Effector memory CD8-positive, alpha-beta T cell (primary cell): ENCODE measurements around the gene ZNF860.

Source experiments
- ATAC-seq: fragments of 150-1000 bp; cut with Tn5 transposase; replicated peaks from 2 replicates; pipeline ENCODE4 v1.10.0; 2021; ENCODE audit warnings: mild to moderate bottlenecking, moderate library complexity
- DNase-seq, 3 experiments: peaks; one replicate each; pipeline ENCODE4 v3.0.0; 2021
- H3K27ac Mint-ChIP-seq, 2 donors: one replicate each; pipeline ENCODE4 v1.8.0; 2022; ENCODE audit warnings: mild to moderate bottlenecking in 2 of 2, mixed read lengths in 2 of 2, moderate library complexity in 2 of 2
- H3K27me3 Mint-ChIP-seq, 2 donors: one replicate each; pipeline ENCODE4 v1.8.0; 2022; ENCODE audit warnings: mixed read lengths in 2 of 2
- H3K36me3 Mint-ChIP-seq: one replicate; pipeline ENCODE4 v1.8.0; 2022; ENCODE audit warnings: mild to moderate bottlenecking, moderate library complexity, mixed read lengths; ENCODE audit not compliant: insufficient read depth
- H3K4me1 Mint-ChIP-seq, 2 donors: one replicate each; pipeline ENCODE4 v1.8.0; 2022; ENCODE audit warnings: low read depth in 2 of 2, mixed read lengths in 2 of 2
- H3K4me3 Mint-ChIP-seq, 2 donors: one replicate each; pipeline ENCODE4 v1.8.0; 2022; ENCODE audit warnings: mild to moderate bottlenecking in 2 of 2, mixed read lengths in 2 of 2, moderate library complexity in 2 of 2
- H3K9me3 Mint-ChIP-seq, 2 donors: one replicate each; pipeline ENCODE4 v1.8.0; 2022; ENCODE audit warnings: mixed read lengths in 2 of 2

Gene ZNF860

DNA sequence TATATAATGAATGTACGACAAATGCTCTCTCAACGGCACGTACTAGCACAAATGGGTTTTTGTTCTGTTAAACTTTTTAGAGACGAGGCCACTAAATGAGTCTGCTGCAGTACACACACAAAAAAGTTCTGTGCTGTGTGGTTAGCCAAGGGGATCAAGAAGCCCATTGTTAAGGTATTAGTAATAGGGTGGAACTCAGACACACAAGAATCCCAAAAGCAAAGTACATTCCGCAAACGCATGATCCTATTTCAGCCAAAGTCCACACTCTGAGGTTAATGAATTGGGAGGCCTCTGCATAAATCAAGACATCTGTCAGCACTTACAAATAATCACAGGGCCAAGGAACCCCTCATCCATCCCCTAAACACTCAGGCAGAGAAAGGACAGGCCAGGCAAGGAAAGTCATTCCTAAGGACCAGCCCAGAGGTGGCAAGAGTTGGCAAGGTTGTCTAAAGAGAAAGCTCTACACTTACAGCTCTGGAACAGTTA lies 12.6 kb upstream of the ZNF860 start:
- H3K36me3 Mint-ChIP-seq: peaks cover 4% of the 10 kb centered on the region
- no peak overlapping the region for H3K4me3 Mint-ChIP-seq
- no peak for DNase-seq
- no peaks in the 10 kb centered on the region for H3K4me1 Mint-ChIP-seq
- H3K27me3 Mint-ChIP-seq: peaks cover 19 to 41% of the 10 kb centered on the region in 2 donors
- no peak overlapping the region for H3K27ac Mint-ChIP-seq
- no peaks in the 10 kb centered on the region for H3K9me3 Mint-ChIP-seq
- no peak for ATAC-seq

DNA sequence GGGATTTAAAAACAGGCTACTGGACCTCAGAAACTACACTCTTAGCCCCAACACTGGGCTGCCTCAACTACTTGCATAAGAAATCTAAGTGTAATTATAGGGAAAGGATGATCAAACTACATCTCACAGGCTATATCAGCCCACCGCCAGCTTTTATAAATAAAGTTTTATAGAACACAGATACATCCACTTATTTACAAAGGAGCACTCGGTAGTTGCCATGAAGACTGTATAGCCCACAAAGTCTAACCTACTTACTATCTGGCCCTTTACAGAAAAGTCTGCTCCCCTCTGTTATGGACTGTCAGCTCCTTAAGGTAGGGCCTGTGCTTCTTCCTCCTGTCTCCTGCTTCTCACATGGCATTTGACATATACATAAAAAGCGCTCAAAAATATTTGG lies 9.9 kb upstream of the ZNF860 start:
- H3K36me3 Mint-ChIP-seq: peaks cover 4% of the 10 kb centered on the region
- H3K4me3 Mint-ChIP-seq: no peak overlapping the region
- DNase-seq: no peak
- peaks cover 28 to 62% of the 10 kb centered on the region in 2 donors for H3K27me3 Mint-ChIP-seq
- H3K27ac Mint-ChIP-seq: no peak overlapping the region
- H3K9me3 Mint-ChIP-seq: no peaks in the 10 kb centered on the region
- no peak for ATAC-seq
- no peaks in the 10 kb centered on the region for H3K4me1 Mint-ChIP-seq

DNA sequence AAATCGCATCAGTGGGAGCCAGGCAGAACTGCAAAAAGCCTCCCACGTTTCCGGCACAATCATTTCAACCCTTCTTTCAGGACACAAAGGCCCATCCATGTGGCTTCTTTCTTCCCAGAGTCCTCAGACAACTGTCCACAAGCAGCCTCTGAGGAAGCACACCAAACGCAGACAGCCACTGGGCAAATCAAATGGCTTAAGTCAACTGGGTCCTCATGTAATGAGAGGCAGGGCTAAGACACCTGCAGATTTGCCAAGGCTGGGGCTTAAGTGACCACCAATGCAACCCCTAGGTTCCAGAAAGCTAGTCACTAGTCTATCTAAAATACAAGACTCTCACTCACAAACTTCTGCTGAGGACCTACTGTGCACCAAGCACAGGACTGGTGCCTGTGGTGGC lies 8.5 kb upstream of the ZNF860 start:
- H3K36me3 Mint-ChIP-seq: peaks cover 4% of the 10 kb centered on the region
- ATAC-seq (no peak), DNase-seq (no peak)
- H3K4me3 Mint-ChIP-seq: no peak overlapping the region
- no peaks in the 10 kb centered on the region for H3K9me3 Mint-ChIP-seq
- no peaks in the 10 kb centered on the region for H3K4me1 Mint-ChIP-seq
- H3K27ac Mint-ChIP-seq: no peak overlapping the region
- peaks cover 38 to 77% of the 10 kb centered on the region in 2 donors for H3K27me3 Mint-ChIP-seq

DNA sequence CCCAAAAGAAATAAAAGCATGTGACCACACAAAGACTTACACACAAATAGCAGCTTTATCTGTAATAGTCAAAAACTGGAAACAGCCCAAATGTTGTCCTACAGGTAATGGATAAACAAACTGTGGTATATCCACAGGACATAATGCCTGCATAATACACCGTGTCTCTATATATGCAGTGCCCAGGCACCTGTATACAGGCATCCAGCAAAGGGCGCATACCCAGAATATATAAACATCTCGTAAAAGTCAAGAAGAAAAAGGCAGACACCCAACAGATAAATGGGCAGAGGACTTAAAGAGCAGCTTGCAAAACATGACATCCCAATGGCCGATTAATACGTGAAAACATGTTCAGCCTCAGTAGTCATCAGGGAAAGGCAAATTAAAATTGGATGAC lies 7.7 kb upstream of the ZNF860 start:
- Mint-ChIP-seq H3K4me3 (no peak overlapping the region), H3K27me3 (peaks cover 46 to 84% of the 10 kb centered on the region in 2 donors), H3K9me3 (no peaks in the 10 kb centered on the region), H3K36me3 (peaks cover 4% of the 10 kb centered on the region), H3K4me1 (no peaks in the 10 kb centered on the region), H3K27ac (no peak overlapping the region)
- DNase-seq (no peak), ATAC-seq (no peak)

DNA sequence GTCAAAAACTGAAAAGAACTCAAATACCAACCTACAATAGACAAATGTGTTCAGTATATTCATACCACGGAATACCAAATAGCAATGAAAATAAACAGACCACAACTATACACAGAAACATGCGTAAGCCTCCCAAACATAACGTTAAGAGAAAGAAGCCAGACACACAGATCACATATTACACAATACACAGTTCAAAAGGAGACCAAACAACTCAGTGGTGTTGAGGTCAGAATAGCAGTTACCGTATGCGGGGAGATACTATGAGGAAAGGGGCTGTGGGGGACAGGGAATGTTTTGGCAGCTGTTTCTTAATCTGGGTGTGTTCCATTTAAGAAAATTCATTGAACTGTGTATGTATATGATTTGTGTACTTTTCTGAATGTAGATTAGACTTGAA lies 7.1 kb upstream of the ZNF860 start:
- H3K4me3 Mint-ChIP-seq: no peak overlapping the region
- no peak overlapping the region for H3K27ac Mint-ChIP-seq

DNA sequence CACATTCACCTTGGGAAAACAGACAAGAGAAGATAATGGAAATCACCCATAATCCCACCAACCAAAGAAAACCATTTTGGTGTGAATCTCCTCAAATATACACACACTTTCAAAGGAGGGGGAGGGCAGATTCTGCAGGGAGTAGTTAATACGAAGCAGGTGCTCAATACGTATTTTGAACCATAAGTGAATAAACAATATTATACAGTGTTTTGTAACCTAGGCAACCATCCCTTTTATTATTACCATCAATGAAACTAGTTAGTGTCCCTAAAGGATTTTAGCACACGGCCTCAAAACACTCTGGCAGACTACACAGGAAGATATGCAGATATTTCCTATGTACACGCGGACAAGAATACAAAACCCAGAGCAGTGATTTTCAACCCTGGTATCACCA lies 6.6 kb upstream of the ZNF860 start:
- no peaks in the 10 kb centered on the region for H3K9me3 Mint-ChIP-seq
- no peak for DNase-seq
- H3K27me3 Mint-ChIP-seq: peaks cover 56 to 95% of the 10 kb centered on the region in 2 donors
- H3K36me3 Mint-ChIP-seq: peaks cover 4% of the 10 kb centered on the region
- no peak overlapping the region for H3K27ac Mint-ChIP-seq
- peaks cover 0 to 3% of the 10 kb centered on the region in 2 donors for H3K4me1 Mint-ChIP-seq
- H3K4me3 Mint-ChIP-seq: no peak overlapping the region
- no peak for ATAC-seq

More for the DNA sequence above, 7.1 kb upstream of the ZNF860 start:
- DNase-seq (no peak), ATAC-seq (no peak)
- Mint-ChIP-seq H3K9me3 (no peaks in the 10 kb centered on the region), H3K36me3 (peaks cover 4% of the 10 kb centered on the region), H3K27me3 (peaks cover 52 to 90% of the 10 kb centered on the region in 2 donors), H3K4me1 (peaks cover 0 to 3% of the 10 kb centered on the region in 2 donors)

DNA sequence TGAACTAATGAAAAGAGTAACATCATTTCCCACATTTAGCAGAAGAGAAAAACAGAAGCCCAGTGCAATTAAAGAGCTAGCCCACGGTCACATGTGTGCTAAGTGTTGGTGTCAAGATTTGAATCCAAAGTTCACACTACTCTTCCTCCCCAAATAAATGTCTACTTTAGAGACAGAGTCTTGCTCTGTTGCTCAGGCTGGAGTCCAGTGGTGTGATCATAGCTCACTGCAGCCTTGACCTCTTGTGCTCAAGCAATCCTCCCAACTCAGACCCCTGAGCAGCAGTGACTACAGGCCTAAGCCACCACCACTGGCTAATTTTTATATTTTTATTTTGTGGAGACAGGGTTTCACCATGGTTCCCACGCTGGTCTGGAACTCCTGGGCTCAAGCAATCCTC lies 5.2 kb upstream of the ZNF860 start:
- Mint-ChIP-seq H3K4me3 (no peak overlapping the region), H3K27me3 (peaks cover 57 to 92% of the 10 kb centered on the region in 2 donors), H3K27ac (no peak overlapping the region), H3K4me1 (peaks cover 0 to 7% of the 10 kb centered on the region in 2 donors), H3K36me3 (peaks cover under 1% of the 10 kb centered on the region), H3K9me3 (no peaks in the 10 kb centered on the region)
- DNase-seq: no peak
- ATAC-seq: no peak

DNA sequence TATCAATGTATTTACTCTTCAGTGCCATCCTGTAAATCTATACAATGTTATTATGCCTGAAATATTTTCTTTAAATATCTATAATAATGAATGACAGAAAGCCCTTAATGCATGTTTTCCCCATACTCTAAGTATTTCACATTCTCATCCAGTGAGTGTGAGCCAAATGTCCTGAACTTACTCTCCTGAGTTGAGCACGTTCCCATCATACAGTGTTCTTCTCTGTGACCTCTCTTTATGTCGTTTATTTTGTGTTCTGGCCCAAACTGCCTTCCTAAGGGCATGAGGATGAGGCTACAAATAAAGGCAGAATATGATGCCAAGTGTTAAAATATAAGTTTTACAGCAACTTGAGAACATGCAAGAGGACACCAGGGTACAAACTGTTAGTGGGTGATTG lies 3.8 kb upstream of the ZNF860 start:
- no peak overlapping the region for H3K27ac Mint-ChIP-seq
- H3K9me3 Mint-ChIP-seq: no peaks in the 10 kb centered on the region
- ATAC-seq (no peak), DNase-seq (no peak)
- peaks cover 62 to 98% of the 10 kb centered on the region in 2 donors for H3K27me3 Mint-ChIP-seq
- H3K4me3 Mint-ChIP-seq: no peak overlapping the region
- H3K36me3 Mint-ChIP-seq: no peaks in the 10 kb centered on the region
- peaks cover 5 to 13% of the 10 kb centered on the region in 2 donors for H3K4me1 Mint-ChIP-seq

DNA sequence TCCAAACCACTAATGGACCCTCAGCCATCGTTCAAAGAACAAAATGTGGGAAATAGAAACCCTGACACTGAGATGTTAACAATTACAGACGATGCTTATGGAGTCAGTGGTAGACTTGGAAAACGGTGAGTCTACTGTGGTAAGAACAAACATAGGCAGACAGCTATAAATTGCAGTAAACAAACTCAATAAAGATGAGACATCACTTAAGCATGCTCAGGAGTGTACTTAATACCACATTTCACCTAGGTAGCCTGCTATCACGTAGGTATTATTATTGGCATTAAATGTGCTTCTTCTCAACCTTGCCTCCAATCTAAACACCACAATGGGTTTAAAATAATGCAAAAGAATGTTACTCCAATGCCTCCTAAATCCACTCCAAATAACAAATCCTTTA lies 3.0 kb upstream of the ZNF860 start:
- no peak overlapping the region for H3K4me3 Mint-ChIP-seq
- no peaks in the 10 kb centered on the region for H3K9me3 Mint-ChIP-seq
- peaks cover 5 to 13% of the 10 kb centered on the region in 2 donors for H3K4me1 Mint-ChIP-seq
- no peak overlapping the region for H3K27ac Mint-ChIP-seq
- DNase-seq (no peak), ATAC-seq (no peak)
- H3K27me3 Mint-ChIP-seq: peaks cover 69 to 98% of the 10 kb centered on the region in 2 donors
- H3K36me3 Mint-ChIP-seq: no peaks in the 10 kb centered on the region

DNA sequence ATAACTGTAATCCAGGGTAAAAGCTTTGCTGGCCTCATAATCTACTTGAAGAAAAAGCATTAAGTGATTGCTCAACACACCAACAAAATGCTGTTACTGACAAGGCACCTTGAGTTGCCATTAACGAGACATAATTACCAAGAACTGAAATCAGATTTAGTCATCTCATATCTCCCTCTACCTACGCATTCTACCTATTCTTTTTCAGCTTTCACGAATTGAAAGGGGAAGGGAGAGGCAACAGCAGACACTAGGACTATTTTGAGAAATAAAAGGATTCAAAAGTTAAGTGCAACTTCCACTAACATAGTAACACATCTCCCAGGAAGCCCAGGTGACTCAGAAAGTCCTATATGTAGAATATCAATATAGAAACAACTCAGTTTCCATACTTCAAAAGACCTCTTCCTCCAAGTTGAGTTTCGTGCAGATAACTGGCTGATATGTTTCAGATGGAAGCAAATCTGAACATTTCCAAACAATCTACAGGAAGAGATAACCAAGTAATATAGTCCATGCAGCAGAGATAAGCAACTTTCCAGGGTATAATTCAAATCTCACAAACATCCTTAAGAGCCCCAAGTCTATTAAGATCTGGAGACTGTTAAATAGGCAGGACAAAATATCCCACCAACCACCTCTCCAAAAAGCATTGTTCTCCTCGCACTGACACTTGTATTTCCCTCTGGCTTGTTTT lies 2.4 kb upstream of the ZNF860 start:
- Mint-ChIP-seq H3K9me3 (no peaks in the 10 kb centered on the region), H3K27me3 (peaks cover 65 to 98% of the 10 kb centered on the region in 2 donors), H3K4me1 (peaks cover 5 to 13% of the 10 kb centered on the region in 2 donors), H3K36me3 (no peaks in the 10 kb centered on the region), H3K27ac (no peak overlapping the region), H3K4me3 (peak overlapping the region; percentile 11 to 30)
- ATAC-seq (no peak), DNase-seq (no peak)

DNA sequence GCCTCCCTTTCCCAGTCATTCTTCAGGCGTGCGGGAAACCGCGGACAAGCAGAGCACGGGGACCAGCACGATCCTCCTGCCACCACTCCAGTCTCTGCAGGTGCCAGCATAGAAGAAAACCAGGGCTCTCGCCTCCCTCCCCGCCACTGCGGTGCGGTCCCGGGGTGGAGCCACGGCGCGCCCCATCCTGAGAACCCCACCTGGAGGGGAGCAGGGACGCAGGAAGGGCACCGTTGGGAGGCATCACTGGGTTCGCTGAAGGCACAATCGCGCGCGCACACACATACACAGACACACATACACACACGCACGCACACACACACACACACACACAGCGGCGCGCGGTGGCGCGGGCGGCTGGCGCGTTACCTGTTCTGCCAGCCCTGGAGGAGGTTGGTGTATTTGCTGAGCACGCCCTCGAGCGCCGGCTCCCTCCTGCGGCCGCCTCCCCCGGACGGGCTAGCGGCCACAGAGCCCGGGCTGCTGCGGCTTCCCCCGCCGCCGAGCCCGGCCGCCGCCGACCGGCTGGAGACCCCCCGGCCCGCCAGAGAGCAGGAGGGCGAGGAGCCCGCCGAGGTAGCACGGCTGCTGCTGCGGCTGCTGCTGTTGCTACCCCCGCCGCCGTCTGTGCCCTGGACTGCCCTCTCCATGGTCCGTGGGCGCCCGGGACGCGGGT lies 882 bp upstream of the ZNF860 start:
- DNase-seq (peak; percentile 5 to 9 (median 8)), ATAC-seq (peak; percentile 65)
- Mint-ChIP-seq H3K9me3 (no peaks in the 10 kb centered on the region), H3K36me3 (no peaks in the 10 kb centered on the region), H3K4me3 (peak overlapping the region; percentile 64 to 73), H3K27ac (no peak overlapping the region), H3K27me3 (peaks cover 53 to 89% of the 10 kb centered on the region in 2 donors), H3K4me1 (peaks cover 5 to 13% of the 10 kb centered on the region in 2 donors)

DNA sequence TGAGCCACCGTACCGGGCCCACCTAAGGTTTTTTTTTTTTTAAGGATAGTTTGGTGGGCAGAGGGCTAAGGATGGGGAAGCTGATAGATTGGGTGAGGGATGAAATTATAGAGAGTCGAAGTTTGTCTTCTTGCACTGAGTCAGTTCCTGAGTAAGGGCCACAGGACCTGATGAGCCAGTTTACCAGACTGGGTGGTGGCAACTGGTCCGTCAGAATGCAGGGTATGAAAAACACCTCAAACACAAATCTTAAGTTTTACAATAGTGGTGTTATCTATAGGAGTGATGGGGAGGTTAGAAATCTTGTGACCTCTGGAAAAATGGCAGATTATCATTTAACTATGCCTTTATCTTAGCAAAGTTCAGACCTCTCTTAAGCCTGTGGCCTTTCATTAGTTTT lies 2.8 kb downstream of the ZNF860 start:
- Mint-ChIP-seq H3K4me3 (no peak overlapping the region), H3K27ac (no peak overlapping the region), H3K9me3 (peaks cover 0 to 2% of the 10 kb centered on the region in 2 donors), H3K27me3 (peaks cover 30 to 52% of the 10 kb centered on the region in 2 donors), H3K36me3 (no peaks in the 10 kb centered on the region), H3K4me1 (peaks cover 5 to 10% of the 10 kb centered on the region in 2 donors)
- ATAC-seq: no peak
- no peak for DNase-seq

DNA sequence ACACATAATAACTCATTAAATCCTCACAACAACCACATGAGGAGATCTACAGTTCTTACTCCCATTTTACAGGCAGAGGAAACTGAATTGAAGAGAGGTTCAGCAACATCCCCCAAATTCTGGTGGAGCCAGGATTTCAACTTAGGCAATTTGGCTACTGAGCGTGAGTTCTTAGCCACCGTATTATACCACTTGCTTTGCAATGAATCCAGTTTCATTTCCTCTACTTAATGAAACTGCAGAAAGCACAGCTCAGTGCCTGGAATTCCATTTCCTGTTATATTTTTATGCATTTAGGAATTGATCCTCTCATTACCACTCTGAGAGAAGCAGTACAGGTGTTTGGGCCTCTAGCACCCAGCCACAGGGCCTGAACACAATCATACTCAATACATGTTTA lies 4.3 kb downstream of the ZNF860 start:
- no peaks in the 10 kb centered on the region for H3K36me3 Mint-ChIP-seq
- peaks cover 24 to 37% of the 10 kb centered on the region in 2 donors for H3K27me3 Mint-ChIP-seq
- DNase-seq: no peak
- no peak overlapping the region for H3K27ac Mint-ChIP-seq
- no peak overlapping the region for H3K4me3 Mint-ChIP-seq
- no peak for ATAC-seq
- H3K4me1 Mint-ChIP-seq: peaks cover 5 to 6% of the 10 kb centered on the region in 2 donors
- H3K9me3 Mint-ChIP-seq: peaks cover 0 to 2% of the 10 kb centered on the region in 2 donors

DNA sequence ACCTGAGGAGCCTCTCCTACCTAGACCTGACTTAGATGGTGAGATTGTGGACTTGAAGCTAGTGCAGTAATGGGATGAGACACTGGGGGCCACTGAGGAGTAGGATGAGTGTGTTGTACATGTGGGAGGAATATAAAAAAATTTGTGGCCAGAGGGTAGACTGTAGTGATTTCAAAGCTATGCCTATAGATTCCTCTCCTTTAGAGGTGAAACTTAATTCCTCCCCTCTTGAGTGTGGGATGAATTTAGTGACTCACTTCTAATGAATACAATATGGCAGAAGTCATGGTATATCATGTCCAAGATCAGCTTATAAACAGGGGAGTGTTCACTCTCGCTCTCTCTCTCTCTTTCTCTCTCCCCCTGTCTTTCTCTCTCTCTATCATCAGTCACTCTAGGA lies 6.7 kb downstream of the ZNF860 start:
- Mint-ChIP-seq H3K4me1 (no peaks in the 10 kb centered on the region), H3K27ac (no peak overlapping the region), H3K36me3 (no peaks in the 10 kb centered on the region), H3K9me3 (peaks cover 0 to 2% of the 10 kb centered on the region in 2 donors), H3K27me3 (peaks cover 5 to 15% of the 10 kb centered on the region in 2 donors), H3K4me3 (no peak overlapping the region)
- DNase-seq (no peak), ATAC-seq (no peak)
